HG03565 (cell line): ENCODE results near the gene VWA8.
A peak's percentile ranks its signal among the peaks of the same experiment; 100 is the strongest.

ENCODE experiments used
- ATAC-seq: cut with Tn5 transposase; IDR thresholded peaks from one replicate; pipeline ENCODE4 v1.9.1; 2021; ENCODE audit warnings: mild to moderate bottlenecking, moderate library complexity; ENCODE audit not compliant: unreplicated experiment

Gene VWA8

DNA sequence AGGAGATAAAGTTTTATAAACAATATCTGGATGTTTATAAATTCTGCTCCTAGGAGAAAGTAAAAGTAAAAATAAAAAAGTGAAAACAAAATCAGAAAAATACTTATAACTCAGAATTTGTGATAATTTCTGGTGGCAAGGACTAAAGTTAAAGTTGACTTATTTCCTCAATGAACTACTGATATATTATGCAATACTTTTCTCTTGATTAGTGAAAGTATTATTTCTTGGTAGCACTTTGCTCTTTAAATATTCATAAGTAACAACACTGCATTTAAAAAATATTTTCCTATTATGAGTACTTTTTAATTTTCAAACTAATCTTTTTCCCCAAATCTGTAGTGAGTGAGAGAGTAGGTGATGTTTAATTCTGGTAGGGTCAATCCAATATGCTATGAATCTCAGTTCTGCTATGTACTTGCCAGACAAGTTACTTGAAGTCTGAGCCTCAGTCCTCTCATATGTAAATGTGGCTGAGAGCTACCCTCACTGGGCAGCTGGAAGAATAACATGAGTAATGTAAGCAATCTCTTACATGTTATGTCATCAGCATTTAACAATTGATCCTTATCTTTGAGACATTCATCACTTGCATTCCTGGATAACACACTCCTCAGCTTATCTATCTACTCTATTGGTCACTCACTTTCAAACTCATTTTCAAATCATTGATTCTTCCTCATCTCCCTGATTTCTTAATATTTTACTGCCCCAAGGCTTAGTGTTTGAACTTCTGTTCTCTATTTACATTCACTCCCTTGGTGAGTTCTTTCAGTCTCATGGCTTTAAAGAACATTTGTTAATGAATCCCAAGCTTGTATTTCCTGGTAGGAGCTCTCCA, 264.5 kb downstream of the VWA8 start:
- peak; percentile 38 for ATAC-seq

DNA sequence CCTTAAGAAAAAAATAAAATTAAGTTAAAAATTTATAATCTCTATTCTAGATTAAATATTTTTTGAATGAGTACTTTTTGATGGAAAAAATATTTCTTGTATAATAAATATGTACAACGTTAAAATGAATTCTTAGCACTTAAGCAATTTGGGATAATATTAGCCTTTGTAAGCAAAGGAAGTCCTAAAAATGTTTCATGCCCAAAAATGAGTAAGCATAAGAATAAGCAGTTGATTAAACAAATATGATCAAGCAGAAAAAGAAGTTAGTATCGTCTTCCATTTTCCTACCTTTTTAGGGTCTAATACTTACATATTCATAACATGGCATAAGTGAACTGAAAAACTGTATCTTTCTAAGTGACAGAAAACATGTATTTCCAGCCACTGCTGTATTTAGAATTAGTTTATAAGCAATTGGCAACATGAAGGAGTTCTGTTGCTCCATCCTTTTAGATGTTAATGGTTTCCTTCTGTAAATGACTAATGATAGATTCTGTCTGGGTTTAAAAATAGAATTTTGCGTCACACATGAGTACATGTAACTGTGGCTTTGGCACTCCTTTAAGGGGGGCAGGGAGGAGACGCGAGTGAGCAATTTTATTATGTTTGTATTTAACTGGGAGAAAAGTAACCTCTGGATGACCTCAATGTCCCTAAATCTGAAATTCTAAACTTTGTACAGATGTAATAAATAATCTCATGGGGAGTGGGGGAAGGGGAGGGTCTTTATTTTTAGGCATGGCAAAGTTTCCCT, 266.2 kb downstream of the VWA8 start:
- no peak for ATAC-seq

GRCh38 chr13:41693434-41693833, 267.5 kb downstream of the VWA8 start:
- no peak for ATAC-seq

DNA sequence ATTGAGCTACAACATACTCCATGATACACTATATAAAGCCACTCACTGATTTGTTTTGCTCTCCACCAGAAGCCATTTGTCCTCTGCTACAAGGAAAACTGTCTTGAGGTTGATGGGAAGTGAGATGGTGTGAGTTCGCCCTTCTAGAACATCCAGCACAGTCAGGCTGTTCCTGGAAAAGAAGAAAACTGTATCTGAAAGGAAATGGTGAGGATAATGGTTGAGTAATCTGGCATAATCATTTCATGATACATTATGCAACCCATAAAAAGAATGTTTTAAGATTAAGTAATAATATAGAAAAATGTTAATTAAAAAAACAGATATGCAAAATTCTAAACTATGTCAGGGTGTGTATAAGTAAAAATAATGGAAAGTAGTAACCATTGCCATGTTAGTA, 269.6 kb downstream of the VWA8 start:
- no peak for ATAC-seq

GRCh38 chr13:41682766-41683165, 278.1 kb downstream of the VWA8 start:
- ATAC-seq = no peak

- ATAC-seq = no peak
Observed at GRCh38 chr13:41682001-41682400, 278.9 kb downstream of the VWA8 start.

GRCh38 chr13:41681587-41681986, 279.3 kb downstream of the VWA8 start:
- no peak for ATAC-seq

DNA sequence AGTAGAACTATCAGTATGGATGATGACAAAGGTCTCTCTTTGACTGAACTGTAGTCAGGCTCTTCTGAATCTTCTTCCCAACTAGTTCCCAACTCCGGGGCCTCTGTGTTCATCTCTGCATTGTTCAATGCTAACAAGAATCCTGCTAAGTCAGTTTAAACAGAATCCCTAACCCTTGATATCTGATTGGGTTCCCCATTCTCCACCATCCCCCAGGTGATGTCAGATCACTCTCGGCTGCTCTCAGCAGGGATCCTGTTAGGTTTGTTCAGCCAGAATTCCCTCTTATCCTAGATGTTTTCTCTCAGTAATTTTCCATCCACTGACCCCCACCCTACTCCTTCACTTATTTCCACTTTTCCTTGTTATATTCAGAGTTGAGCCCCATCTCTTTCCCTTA, 280.0 kb downstream of the VWA8 start:
- no peak for ATAC-seq

GRCh38 chr13:41678848-41679247, 282.1 kb downstream of the VWA8 start:
- no peak for ATAC-seq

- no peak for ATAC-seq
Observed at GRCh38 chr13:41678249-41678648, 282.7 kb downstream of the VWA8 start.

- ATAC-seq = no peak
Observed at GRCh38 chr13:41675306-41675705, 285.6 kb downstream of the VWA8 start.

GRCh38 chr13:41674246-41674645, 286.7 kb downstream of the VWA8 start:
- no peak for ATAC-seq

DNA sequence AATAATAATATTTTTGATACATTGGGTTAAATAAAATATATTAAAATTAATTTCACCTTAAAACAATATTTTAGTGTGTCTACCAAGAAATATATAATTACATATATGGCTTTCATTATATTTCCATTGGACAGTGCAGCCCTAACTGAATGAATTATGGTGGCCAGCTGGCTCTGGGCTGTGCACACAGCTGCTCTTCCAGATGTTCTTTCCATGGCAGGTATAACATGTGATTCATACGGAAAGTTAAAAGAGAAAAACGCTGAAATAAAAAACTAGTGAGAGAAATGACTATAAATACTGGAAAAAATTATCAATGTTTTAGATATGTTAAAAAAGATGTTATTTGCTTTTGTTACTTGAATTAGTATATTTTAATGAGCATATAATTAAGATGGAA, 287.3 kb downstream of the VWA8 start:
- no peak for ATAC-seq

DNA sequence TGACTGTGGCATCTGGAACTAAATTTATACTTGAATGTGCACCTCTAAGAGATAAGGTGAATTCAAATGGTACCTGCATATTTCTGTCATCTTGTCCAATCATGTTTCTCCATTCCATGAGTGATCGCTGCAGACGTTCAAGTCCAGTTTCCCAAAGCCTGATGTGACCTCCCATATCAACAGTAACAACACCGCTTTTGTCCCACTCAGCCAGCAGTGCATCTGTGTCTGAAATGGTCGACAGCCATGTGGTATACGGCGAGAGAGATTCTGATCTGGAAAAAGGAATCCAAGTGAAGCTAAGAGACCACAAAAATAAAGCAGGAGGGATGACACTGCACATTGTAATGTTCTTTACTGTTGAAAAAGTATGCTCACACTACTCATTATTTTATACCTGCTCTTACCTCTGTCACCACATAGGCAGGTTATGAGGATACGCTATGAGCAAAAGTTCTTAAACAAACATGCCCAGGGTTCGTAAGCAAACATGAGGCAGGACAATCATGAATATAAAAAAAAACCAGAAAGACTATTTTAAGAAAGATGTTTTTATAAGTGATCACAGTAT, 290.0 kb downstream of the VWA8 start:
- ATAC-seq = no peak

GRCh38 chr13:41668130-41668757, 292.7 kb downstream of the VWA8 start:
- peak; percentile 90 for ATAC-seq

DNA sequence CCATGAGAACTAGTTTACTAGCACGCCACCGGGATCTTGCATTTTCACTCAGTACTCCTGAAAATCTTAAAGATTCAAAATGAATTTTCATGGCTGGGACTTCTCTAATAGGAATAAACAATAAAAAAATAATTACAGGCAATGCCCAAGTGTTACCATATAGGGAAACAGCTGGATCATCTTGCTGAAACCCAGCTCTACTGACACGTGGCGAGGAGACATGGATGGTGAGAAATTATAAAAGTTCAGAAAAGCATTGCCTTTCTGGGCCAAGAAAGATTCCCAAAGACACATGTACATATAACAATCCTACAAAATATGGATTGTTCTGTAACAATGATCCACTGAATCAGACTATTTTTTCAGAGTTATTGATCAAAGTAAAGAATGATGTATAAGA, 294.3 kb downstream of the VWA8 start:
- no peak for ATAC-seq

- ATAC-seq = no peak
Observed at GRCh38 chr13:41660411-41660810, 300.5 kb downstream of the VWA8 start.

DNA sequence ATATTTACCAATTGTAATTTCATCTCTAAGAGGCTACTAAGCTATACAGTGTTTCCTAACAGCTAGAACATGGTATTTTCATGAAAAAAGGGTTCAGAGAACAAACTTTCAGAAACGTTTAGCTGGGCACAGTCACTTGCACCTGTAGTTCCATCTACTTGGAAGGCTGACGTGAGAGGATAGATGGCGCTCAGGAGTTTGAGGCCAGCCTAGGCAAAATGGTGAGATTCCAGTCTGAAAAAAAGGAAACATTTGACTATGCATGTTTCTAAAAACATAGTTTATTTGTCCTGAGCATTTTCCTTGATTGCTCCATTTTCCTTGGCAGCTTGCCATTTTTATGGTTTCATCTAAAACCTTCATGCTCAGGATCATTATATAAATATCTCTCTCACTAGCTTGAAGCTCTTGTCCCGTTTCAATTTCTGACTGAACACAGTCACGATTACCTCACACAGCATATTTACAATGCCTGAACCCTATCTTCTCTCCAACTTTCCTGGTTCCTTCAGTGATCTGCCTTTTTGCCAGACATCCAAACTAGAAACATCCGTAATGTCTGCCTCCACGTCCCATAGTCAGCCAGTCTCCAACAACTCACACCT, 302.8 kb downstream of the VWA8 start:
- no peak for ATAC-seq

GRCh38 chr13:41655997-41656396, 304.9 kb downstream of the VWA8 start:
- ATAC-seq = no peak

GRCh38 chr13:41654796-41655195, 306.1 kb downstream of the VWA8 start:
- ATAC-seq = no peak

DNA sequence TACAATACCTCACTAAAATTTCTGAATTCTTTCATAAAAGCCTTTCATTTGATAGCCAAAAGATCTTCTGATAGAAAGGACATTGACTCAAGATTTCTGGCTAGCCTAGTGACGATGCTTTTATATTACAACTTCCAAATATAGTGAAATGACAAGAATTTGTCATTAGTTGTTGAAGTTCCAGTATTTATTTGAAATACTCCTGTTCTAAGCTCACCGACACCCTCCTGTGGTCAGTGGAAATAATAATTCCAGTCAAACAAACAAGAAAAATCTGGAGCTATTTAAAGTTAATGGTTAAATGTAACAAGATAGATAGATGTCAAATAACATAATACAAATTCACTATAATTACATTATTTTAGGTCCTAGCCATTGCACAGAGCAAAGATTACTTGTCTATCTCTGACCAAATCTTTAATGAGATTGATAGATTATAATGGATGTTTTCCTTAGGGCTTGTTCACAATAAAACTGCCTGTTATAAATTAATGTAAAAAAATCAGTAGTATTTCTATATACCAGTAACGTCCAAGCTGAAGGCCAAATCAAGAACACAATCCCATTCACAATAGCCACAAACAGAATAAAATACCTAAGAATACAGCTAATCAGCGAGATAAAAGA, 308.1 kb downstream of the VWA8 start:
- no peak for ATAC-seq
